ENCODE measurements around the gene JSRP1.

The JSRP1 gene

DNA sequence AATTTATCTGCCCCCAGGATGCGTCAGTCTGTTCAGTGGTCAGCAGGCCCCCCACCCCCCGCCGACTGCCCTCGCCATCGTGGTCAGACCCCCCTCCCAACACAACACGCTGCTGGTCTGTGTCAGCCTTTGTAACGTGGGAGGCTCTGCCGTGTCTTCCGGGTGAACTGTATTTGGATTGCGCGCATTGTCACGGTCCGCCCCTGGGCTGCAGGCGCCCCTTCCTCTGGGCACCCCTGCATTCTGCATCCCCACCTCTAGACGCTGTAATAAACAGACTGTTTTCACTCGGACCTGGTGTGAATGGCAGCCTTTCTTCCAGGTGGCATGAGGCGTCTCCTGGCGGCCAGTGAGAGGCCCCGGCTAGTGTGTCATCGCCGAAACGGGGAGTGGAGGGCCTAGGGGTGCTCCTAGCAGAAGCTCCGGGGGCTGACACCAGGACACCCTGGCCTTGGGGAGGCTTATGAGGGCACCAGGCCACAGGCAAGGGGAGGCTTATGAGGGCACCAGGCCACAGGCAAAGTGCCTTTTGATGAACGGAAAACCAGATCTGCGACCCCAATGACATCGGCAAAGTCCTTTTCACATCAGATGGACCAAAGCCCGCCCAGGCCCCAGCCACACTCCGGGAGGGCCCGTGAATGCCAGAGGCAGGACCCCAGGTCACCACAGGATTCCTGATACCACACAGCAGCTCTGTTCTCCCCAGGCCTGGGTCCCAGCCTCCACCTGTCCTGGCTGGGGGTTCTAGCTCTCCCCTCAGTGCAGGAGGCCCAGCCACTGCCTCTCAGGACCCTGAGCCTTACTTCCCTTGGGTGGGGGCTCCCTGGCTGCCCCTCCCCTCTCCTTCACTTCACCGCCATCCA lies 23.7 kb downstream of the JSRP1 start:
- DNase-seq, result no peak

DNA sequence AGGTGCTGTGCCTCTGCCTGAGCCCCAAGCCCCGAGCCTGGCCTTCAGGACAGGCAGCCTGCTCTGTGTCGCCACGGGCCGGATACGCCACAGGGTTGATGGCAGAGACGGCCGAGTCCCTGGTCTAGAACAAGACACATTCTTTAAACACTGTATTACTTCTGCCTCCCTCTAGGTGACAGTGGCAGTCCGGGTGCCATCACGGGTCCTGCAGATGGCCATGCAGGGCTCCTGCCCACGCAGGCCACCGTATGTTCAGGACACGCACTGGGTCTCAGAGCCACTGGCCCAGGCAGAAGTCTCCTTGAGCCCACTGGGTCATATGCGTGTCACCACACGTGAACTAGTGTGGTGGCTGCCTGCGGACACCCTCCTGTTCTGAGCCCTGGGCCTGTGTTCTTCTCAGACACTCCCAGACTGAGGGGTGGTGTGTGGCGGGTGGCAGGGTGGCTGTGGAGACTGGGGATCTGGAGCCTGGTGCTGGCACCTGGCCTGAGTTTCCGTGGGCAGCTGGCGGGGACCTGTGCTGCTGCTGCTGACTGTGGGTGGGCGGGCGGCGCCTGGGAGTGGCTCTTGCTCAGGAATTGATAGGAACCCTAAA lies 24.5 kb downstream of the JSRP1 start:
- peak in 1 of 2 donors; percentile 30 for DNase-seq

DNA sequence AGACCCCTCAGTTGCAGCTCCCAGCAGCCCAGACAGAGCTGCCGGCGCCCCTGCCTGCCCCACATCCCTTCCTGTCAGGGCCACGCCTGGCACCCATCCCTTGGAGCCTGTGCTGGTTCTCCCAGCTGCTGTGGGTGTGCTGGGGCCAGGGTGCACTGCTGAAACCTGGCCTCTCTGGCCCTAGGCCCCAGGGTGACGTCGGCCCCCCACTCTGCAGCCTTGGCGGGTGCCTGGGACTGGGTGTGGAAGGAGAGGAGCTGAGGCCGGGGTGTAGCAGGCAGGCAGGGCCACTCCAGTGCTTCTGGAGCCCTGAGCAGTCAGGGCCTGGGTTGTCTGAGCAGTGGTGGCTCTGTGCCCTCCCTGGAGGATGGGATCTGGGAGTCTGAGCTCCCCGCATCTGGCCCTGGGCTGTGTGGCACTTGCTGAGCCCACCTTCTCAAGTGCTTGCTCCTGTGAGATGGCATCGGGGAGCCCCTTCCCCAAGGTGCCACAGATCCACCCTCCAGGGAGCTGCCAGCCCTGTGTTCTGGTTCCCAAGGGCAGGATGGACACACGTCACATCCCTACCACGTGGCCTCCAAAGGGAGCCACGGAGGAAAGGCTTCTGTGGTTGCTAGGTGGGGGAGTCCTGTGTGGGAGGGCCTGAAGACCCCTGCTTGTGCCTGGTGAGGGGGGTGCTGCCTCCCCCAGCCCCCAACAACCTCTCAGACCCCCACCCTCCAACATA lies 25.2 kb downstream of the JSRP1 start:
- DNase-seq, result no peak

DNA sequence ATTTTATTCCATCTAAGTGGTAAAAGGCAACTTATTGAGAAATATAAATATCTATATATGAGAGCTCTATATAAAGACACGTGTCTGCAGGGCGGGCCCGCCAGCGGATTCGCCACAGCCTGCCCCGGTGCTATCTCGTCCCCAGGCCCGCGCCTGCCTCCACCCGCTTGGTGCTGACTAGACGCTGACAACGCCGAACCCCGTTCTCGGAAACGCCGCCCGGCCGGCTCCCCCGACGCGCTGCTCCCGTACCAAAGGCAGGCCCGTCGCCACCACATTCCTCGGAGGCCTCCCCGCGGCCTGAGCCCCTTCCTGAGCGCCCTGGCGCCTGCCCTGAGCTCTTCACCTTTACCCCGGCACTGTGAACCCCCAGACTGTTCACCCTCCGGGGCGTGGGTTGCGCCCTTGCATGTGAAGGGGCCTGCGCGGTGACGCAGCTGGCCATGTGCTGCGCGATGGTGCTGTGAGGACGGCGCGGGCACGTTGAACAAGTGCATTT lies 26.1 kb downstream of the JSRP1 start:
- no peak for DNase-seq

DNA sequence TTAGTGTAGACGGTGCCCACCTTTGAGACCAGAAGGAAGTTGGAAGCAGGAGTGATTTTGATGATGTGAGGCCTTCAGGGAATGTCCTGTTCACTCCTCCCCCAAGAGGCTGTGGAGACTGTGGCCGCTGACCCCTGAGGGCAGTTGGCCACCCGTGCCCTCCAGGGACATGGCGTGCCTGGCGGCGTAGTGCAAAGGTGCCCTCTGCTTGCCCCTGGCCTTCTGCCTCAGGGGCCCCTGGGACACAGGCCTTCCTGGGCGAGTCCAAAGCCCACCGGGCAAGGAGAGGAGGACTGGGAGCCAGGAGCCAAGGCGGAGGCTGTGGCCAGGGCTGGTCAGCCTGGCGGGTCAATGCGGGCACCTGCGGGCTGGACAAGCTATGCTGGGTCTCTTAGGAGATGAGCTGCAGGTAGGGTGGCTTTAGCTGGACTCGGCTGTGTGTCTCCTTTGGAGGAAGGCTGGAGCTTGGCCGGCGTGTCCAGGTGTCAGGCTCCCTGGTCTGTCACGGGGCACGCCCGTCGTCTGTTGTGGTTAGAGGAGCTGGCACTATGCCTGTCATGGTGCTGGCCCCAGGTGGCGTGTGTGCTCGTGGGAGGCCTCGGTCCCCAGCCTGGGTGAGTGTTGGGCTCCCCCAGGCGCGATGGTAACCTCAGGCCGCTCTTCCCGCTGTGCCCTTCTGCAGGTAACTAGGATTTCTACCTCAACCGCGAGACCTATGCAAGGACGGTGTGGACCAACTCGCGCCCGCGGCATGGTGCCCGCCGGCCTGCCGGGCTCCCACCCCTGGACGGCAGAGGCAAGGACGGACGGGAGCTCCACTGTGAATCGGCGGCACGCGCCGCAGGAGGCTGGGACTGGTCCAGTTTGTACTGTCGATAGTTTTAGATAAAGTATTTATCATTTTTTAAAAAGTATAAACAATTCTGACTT lies 26.8 kb downstream of the JSRP1 start:
- DNase-seq, result no peak

DNA sequence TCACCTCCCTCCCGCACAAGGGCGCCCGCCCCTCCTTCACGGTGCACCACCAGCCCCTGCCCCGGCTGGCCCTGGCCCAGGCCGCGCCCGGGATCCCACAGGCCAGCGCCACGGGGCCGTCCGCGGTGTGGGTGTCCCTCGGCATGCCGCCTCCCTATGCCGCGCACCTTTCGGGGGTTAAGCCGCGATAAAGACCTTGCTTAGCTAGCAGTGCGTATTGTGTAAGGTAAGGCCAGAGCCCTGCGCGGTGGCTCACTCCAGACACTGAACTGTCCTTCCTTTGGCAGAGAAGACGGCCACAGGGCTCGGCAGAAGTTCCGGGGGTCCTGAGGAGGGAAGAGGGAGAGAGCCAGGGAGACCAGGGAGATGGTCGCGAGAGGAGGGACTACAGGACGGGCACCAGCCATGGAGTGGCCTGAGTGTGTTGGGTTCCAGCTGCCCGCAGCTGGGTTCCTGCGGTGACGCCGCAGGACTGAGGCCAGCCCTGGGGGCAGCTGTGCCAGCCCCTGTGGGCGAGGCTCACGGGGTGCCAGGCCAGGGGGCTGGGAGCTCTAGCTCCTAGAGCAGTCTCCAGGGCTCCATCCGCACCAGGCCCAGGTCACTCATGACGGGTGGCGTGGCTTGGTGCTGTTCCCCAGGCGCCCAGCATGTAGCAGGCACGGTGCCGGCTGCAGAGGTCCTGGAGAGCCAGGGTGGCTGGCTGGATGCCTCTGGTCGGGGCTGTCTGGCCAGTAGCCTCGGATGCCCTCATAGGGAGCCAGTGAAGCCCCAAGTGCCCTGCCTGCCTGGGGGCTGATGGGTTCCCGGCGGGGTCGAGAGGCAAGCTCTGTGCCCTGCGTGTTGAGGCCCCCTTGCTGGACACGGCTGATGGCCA lies 27.8 kb downstream of the JSRP1 start:
- no peak for DNase-seq

DNA sequence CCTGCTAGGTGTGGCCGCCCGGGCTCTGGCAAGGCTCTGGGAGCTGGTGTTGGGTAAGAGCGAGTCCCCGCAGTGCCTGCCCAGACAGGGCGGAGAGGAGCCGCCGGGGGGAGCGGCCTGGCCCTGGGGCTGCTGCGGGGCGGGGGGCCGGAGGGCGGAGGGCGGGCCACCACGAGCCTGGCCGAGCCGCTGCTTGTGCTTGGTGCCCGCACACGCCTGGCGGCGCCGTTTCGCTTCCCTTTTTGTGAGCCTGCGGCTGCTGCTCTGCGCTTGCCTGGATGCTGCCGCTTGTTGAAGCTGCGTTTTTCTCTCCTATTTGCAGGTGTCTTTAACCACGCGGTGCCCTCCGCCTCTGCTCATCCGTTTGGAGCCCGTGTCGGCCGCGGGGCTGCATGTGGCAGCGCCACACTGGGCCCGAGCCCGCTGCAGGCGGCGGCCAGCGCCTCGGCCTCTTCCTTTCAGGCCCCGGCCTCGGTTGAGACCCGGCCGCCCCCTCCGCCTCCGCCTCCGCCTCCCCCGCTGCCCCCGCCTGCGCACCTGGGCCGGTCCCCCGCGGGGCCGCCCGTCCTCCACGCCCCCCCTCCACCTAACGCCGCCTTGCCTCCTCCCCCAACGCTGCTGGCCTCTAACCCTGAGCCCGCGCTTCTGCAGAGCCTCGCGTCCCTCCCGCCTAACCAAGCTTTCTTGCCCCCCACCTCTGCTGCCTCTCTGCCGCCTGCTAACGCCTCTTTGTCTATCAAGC lies 28.6 kb downstream of the JSRP1 start:
- peak; percentile 39 to 42 for DNase-seq

DNA sequence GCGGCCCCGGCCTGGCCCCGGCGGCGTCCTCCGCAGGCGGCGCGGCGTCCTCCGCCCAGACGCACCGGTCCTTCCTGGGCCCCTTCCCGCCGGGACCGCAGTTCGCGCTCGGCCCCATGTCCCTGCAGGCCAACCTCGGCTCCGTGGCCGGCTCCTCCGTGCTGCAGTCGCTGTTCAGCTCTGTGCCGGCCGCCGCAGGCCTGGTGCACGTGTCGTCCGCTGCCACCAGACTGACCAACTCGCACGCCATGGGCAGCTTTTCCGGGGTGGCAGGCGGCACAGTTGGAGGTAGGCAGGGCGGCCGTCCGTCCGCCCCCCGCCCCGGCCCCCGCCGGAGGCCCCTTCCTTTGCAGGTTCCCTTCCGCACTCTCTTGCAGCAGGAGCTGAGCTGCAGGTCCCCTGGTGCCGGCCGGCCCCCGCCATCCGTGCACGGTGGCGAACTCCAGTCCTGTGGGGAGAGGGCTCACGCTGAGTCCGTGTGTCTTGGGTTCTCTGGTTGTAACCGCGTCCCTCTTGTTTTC lies 29.3 kb downstream of the JSRP1 start:
- DNase-seq, result no peak

DNA sequence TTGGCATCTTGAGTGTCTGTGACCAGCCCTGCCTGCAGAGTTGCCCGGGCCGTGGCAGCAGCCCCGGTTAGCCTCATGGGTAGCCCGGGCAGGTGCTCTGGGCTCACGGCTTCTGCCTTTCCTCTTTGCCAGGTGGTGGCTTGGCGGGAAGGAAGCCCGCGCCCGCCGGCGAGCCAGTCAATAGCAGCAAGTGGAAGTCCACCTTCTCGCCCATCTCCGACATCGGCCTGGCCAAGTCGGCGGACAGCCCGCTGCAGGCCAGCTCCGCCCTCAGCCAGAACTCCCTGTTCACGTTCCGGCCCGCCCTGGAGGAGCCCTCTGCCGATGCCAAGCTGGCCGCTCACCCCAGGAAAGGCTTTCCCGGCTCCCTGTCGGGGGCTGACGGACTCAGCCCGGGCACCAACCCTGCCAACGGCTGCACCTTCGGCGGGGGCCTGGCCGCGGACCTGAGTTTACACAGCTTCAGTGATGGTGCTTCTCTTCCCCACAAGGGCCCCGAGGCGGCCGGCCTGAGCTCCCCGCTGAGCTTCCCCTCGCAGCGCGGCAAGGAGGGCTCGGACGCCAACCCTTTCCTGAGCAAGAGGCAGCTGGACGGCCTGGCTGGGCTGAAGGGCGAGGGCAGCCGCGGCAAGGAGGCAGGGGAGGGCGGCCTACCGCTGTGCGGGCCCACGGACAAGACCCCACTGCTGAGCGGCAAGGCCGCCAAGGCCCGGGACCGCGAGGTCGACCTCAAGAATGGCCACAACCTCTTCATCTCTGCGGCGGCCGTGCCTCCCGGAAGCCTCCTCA lies 30.0 kb downstream of the JSRP1 start:
- no peak for DNase-seq

DNA sequence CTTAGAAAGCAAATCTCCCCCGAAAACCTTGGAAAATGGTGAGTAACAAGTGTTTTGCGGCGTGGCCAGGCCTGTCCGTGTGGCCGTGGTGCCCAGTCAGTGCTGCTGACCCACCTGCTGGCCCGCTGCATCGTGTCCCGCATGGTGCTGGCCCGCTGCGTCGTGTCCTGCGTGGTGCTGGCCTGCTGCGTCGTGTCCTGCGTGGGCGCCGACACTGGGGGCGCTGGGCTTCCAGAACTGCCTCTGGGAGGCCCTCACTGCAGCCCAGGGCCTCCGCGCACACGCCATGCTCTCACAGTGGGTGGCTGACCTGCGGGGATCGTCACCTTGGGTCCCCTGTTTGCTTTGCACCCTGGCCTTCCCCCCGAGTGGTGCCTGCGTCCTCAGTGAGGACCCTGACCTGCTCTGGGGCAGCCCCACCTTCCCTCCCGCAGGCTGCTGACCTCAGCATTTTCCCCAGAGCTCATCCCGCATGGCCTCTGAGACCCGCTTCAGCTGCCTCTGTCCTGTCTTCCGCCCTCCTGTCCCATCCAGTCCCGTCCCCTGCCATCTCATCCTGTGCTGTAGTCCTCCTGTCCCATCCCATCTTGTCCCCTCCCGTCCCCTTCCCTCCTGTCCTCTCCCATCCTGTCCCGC lies 30.7 kb downstream of the JSRP1 start:
- DNase-seq, result no peak

DNA sequence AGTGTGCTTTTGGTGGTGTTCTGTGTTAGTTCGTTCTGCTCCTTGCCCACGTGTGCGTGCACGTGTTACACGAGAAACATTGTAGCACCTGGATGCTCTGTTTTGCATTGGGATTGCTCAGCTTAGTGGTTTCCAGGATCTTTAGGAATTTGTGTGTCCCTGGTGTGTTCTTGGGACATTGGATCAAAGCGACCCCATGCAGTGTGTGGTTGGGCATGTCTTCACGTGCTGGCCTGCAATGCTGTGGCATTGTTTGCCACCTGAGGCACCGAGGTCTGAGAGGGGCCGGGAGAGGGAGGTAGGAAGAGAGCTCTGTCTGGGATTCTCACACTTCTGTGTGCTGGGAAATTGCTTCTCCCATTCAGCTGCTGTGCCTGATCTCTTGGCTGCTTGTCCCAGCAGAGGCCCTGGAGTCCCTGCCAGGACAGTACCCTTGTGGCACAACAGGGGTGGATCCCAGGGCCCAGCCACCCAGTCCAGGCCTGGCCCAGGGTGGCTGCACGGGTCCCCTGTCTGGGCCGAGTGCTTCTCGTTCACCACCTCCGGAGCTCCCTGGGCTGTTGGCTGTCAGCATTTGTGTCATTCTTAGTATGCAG lies 31.4 kb downstream of the JSRP1 start:
- no peak for DNase-seq

DNA sequence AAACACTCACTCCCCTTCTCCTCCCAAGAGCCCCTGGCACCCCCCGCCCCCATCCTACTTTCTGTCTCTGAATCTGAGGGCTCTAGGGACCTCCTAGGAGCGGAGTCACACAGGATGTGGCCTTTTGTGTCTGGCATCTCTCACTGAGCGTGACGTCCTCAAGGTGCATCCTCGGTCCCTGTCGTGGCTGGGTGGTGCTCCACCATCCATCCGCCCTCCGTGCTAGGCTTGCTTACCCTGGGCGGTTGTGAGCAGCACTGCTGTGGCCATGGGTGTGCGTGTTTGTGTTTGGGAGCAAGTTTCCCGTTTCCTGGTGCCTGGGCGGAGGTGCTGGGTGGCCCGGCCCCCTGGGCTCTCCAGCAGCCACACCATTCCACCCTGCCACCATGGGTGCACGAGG lies 32.3 kb downstream of the JSRP1 start:
- no peak for DNase-seq

DNA sequence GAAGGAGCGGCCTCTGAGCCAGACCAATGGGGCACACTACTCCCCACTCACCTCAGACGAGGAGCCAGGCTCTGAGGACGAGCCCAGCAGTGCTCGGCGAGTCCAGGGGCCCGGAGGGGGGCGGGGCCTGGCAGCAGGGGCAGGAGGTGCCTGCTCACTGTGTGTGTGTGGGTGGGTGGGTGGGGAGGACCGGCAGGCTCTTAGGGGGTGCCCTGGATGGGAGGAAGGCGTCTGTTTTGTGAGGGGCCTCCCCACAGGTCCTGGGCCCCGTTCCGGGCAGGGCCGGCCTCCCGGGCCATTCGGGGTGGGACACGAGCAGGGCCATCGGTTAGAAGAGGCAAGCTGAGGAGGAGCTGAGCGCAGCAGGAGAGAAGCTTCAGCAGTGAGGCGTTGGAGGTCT lies 32.8 kb downstream of the JSRP1 start:
- DNase-seq, result no peak

DNA sequence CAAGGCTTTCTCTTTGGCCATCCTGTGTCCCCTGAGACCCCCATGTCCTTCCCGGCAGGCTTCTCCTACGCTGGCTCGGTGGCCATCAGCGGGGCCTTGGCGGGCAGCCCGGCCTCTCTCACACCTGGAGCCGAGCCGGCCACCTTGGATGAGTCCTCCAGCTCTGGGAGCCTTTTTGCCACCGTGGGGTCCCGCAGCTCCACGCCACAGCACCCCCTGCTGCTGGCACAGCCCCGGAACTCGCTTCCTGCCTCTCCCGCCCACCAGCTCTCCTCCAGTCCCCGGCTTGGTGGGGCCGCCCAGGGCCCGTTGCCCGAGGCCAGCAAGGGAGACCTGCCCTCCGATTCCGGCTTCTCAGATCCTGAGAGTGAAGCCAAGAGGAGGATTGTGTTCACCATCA lies 34.3 kb downstream of the JSRP1 start:
- no peak for DNase-seq

DNA sequence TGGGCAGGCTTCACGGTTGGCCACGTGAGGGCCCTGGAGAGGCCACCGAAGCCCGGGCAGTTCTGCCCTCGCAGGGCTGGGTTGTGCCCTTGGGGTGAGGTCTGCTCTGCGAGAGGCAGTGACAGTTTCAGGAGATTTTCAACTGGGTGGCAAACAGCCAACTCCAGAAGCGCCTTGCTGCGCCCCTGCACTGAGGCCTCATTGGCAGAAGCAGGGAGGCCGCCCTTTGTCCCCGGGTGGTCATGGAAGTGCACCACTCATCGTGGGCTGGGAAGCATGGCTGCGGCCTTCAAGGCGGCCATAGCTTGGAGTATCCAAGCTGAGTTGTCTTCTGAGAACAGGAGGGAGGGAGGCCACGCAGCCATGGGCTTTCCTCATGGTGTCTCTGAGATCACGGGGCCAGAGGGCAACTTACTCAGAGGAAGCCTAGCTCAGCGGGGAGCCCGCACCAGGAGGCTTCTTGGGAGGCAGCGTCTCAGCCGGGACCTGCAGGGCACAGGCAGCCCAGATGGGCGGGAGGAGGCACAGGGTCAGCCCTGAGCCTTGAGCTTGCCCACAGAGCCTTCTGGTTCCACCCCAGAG lies 34.9 kb downstream of the JSRP1 start:
- DNase-seq, result no peak

DNA sequence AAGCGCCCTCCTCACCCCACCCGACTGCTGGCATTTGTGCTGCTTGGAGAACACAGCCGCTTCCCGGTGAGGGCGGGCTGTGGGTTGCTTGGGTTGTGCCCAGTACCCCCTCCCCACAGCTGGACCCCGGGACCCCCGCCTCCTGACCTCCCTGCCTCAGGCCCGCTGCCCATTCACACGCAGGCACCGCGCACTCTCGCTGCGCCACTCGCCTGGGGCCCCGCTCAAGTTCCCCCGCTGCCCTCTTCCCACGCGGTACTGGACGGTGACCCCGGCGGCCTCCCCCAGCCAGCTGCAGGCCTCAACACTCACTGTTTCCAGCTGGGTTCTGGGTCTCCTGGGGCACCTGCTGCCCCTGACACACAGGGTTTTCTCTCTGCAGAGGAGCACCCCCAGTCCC lies 36.5 kb downstream of the JSRP1 start:
- DNase-seq, result no peak

DNA sequence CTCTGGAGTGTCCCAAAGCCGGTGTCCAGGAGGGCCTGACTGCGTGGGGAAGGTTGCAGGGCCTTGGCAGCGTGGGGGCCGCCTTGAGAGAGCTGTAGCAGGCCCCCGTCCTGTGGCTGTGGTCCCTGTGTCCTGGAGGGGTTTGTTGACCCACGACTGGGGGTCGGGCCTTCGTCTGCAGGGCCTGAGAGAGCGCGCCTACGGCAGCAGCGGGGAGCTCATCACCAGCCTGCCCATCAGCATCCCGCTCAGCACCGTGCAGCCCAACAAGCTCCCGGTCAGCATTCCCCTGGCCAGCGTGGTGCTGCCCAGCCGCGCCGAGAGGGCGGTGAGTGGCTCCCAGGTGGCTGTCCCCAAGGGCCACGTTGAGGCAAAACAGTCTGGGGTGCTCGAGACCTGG lies 38.6 kb downstream of the JSRP1 start:
- no peak for DNase-seq
